Peyer's patch (tissue), 4 donors: ENCODE results near the gene TMEM81. TPM values are rescaled to one million over a fixed set of nuclear protein-coding genes. Genes with fewer than 3 reads are reported as not detected.

Source experiments
- DNase-seq, 3 donors: peaks; one replicate each; pipeline ENCODE4 v3.0.0-alpha.2; 2017 to 2019
- H3K27ac ChIP-seq, 4 donors: fragments of 200-600 bp; sonication (generic); one replicate each; pipeline ENCODE4 v1.5.1; 2016 to 2019
- H3K27me3 ChIP-seq, 2 donors: fragments of 200-600 bp; sonication (generic); one replicate each; pipeline ENCODE4 v1.5.1; 2019
- H3K36me3 ChIP-seq, 3 donors: fragments of 200-600 bp; sonication (generic); one replicate each; pipeline ENCODE4 v1.5.1; 2016 to 2019
- H3K4me1 ChIP-seq, 4 donors: fragments of 200-600 bp; sonication (generic); one replicate each; pipeline ENCODE4 v1.5.1; 2016 to 2019
- H3K4me3 ChIP-seq, 4 donors: fragments of 200-600 bp; sonication (generic); 1 replicate in 3 of 4; 2 replicates in 1 of 4; pipeline ENCODE4 v1.5.1; 2016 to 2019; ENCODE audit warnings: mild to moderate bottlenecking in 1 of 4
- H3K9me3 ChIP-seq, 4 donors: fragments of 200-600 bp; sonication (generic); one replicate each; pipeline ENCODE4 v1.5.1; 2016 to 2019; ENCODE audit warnings: mild to moderate bottlenecking in 1 of 4
- CTCF ChIP-seq, 6 experiments: fragments of 450-650 bp in 4 of 6; fragments of 200-600 bp in 2 of 6; sonication (generic) in 1 of 6; IDR thresholded peaks; one replicate each; pipeline ENCODE4 v1.5.1; 2017 to 2019; ENCODE audit warnings: antibody characterized with exemption in 6 of 6, mild to moderate bottlenecking in 3 of 6, moderate library complexity in 1 of 6
- POLR2A ChIP-seq, 2 donors: fragments of 450-650 bp; IDR thresholded peaks; one replicate each; pipeline ENCODE4 v1.5.1; 2017; ENCODE audit warnings: antibody characterized with exemption in 2 of 2, mild to moderate bottlenecking in 2 of 2, moderate library complexity in 2 of 2
- total RNA-seq, 4 donors: library from RNA; depleted of rRNA; stranded (reverse); fragments of >200 nt; gene quantifications; one replicate each; pipeline ENCODE4 v1.1.0, GENCODE V29; 2016

TMEM81 gene
- total RNA-seq, 4 donors from 2014 or later = 0.88 to 3.3 (median 2.6) TPM

GRCh38 chr1:205045146-205045545, 39.1 kb downstream of the TMEM81 start:
- DNase-seq = no peak
- Histone ChIP-seq H3K27ac (no peak overlapping the region), H3K36me3 (no peaks in the 10 kb centered on the region), H3K4me3 (no peak overlapping the region), H3K27me3 (peaks cover 0 to 6% of the 10 kb centered on the region in 2 donors), H3K4me1 (peaks cover 0 to 7% (median 0%) of the 10 kb centered on the region in 4 donors), H3K9me3 (no peaks in the 10 kb centered on the region)
- no peak for TF ChIP-seq POLR2A (IDR thresholded peaks at IDR 0.05)
- no peak for TF ChIP-seq CTCF (IDR thresholded peaks at IDR 0.05)

- no peak for DNase-seq
- no peaks in the 10 kb centered on the region for H3K36me3 ChIP-seq
- no peak overlapping the region for H3K4me3 ChIP-seq
- no peaks in the 10 kb centered on the region for H3K9me3 ChIP-seq
- H3K27me3 ChIP-seq = peaks cover 0 to 6% of the 10 kb centered on the region in 2 donors
- TF ChIP-seq CTCF (IDR thresholded peaks at IDR 0.05) (no peak), POLR2A (IDR thresholded peaks at IDR 0.05) (no peak)
- H3K27ac ChIP-seq = no peak overlapping the region
- H3K4me1 ChIP-seq = peaks cover 0 to 7% (median 0%) of the 10 kb centered on the region in 4 donors
Measured at GRCh38 chr1:205044741-205045140, 39.5 kb downstream of the TMEM81 start.

DNA sequence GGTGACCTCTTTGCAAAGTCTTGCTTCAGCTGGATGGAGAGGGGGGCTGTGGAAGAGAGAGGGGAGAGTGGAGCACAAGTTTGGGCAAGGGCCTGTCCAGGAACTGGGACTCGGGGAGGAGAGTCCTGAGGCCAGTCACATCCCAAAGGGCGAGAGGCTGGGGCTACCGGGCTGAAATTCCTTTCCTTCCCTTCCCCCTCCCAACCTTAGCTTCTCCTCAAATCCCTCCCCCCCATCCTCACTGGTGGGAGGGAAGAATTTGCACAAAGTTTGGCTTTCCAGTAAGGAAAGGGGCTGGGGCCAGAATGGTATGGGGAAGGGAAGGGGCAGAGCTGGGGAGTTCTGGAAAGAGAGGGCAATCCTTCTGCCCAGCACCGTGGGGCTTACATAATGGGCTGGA, 40.4 kb downstream of the TMEM81 start:
- H3K9me3 ChIP-seq = no peaks in the 10 kb centered on the region
- peaks cover 0 to 6% of the 10 kb centered on the region in 2 donors for H3K27me3 ChIP-seq
- no peaks in the 10 kb centered on the region for H3K36me3 ChIP-seq
- no peak for DNase-seq
- no peak overlapping the region for H3K4me3 ChIP-seq
- TF ChIP-seq POLR2A (IDR thresholded peaks at IDR 0.05) (no peak), CTCF (IDR thresholded peaks at IDR 0.05) (no peak)
- H3K27ac ChIP-seq = no peak overlapping the region
- peaks cover 0 to 7% (median 0%) of the 10 kb centered on the region in 4 donors for H3K4me1 ChIP-seq

GRCh38 chr1:205042911-205043806, 41.1 kb downstream of the TMEM81 start, which contains the start of gene CNTN2:
Gene CNTN2 (plus strand): TSS chr1:205043212. CDS start chr1:205053186, 9,974 bp downstream.
- DNase-seq = no peak
- Histone ChIP-seq H3K36me3 (no peaks in the 10 kb centered on the region), H3K4me1 (peaks cover 0 to 7% (median 0%) of the 10 kb centered on the region in 4 donors), H3K27ac (no peak within 1 kb of the TSS), H3K4me3 (no peak within 1 kb of the TSS), H3K9me3 (no peaks in the 10 kb centered on the region), H3K27me3 (peaks cover 0 to 6% of the 10 kb centered on the region in 2 donors)
- TF ChIP-seq POLR2A (IDR thresholded peaks at IDR 0.05) (no peak), CTCF (IDR thresholded peaks at IDR 0.05) (no peak)

GRCh38 chr1:205041998-205042910, 42.0 kb downstream of the TMEM81 start:
- TF ChIP-seq CTCF (IDR thresholded peaks at IDR 0.05) = no peak
- no peak for TF ChIP-seq POLR2A (IDR thresholded peaks at IDR 0.05)
- no peak overlapping the region for H3K27ac ChIP-seq
- no peak for DNase-seq
- peaks cover 0 to 7% (median 0%) of the 10 kb centered on the region in 4 donors for H3K4me1 ChIP-seq
- peaks cover 0 to 6% of the 10 kb centered on the region in 2 donors for H3K27me3 ChIP-seq
- H3K9me3 ChIP-seq = no peaks in the 10 kb centered on the region
- no peaks in the 10 kb centered on the region for H3K36me3 ChIP-seq
- H3K4me3 ChIP-seq = no peak overlapping the region
